ENCODE data around the gene MSMO1. TPM values are rescaled to one million over a fixed set of nuclear protein-coding genes. Genes with fewer than 3 reads are reported as not detected.
A peak's percentile ranks its signal among the peaks of the same experiment; 100 is the strongest.

MSMO1 gene
- total and polyA plus RNA-seq, 2 of the 8 experiments (the other 6 are each of a cell fraction or from before 2014, with no cell fraction given): 79.8 to 109 TPM

DNA sequence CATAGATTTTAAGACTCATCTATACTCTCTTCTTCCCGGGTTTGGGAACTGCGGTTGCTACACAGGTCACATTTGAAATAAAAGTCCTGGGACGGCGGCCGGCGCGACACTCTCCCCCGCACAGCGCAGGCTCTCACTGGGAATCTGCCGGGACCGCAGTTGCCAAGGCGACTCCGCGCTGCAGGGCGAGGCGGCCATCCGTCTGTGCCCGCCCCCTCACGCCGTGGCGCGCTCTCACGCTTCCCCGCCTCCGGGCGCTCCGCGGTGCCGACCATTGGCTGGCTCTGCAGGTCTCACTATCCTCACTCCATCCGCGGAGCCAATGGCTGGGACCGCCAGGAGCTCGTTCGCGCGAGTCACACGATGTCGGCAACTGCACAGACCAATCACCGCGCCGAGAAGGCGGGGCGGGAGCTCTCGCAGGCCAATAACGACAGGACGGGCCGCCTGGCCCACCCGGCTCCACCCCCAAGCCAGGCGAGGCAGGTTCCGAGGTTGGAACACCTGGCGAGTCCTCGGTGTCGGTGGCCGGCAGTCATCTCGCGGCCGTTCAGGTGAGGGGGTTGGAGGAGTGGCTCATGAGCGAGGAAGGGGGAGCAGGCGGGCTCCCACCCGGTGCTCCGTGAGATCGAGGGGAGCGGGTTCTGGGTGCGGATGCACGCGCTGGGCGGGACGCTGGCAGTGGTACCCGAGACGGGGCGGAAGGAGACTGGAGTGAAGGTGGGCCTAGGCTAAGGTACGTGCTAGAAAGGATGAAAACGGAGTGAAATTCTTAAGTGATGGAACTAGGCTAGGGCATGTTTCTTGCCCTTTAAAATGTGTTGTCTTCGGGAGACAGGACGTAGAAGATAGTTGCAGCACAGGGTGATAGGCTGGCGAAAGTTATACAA lies at the start of gene MSMO1 (continued):
- TF ChIP-seq, protein P1, sequence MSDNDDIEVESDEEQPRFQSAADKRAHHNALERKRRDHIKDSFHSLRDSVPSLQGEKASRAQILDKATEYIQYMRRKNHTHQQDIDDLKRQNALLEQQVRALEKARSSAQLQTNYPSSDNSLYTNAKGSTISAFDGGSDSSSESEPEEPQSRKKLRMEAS (IDR thresholded peaks at IDR 0.05): peak; percentile 37
- TF ChIP-seq CBX5 (IDR thresholded peaks at IDR 0.05; ENCODE audit: low read depth, low read length) (no peak), GABPA (IDR thresholded peaks at IDR 0.05; ENCODE audit: borderline replicate concordance, insufficient read depth, low read length) (no peak), SP4 (IDR thresholded peaks at IDR 0.05; ENCODE audit: low read length) (peak; percentile 54; the same call in 1 of the 2 replicates), BRCA1 (IDR thresholded peaks at IDR 0.05; ENCODE audit: low read depth, low read length) (peak; percentile 35; the same call in 1 of the 2 replicates), POU5F1 (IDR thresholded peaks at IDR 0.05; ENCODE audit: low read depth, low read length) (no peak), SIX5 (IDR thresholded peaks at IDR 0.05; ENCODE audit: low read depth, low read length) (no peak), NANOG (IDR thresholded peaks at IDR 0.05; ENCODE audit: insufficient read depth, low read depth, low read length, poor library complexity, severe bottlenecking) (no peak), CHD1 (IDR thresholded peaks at IDR 0.05; ENCODE audit: low read depth, low read length) (no peak), RAD21 (IDR thresholded peaks at IDR 0.05 in 1 of 2, conservative IDR thresholded peaks at IDR 0.05 in 1 of 2; ENCODE audit: low read depth in 2 of 2, low read length in 2 of 2) (no peak), MAFK (IDR thresholded peaks at IDR 0.05; ENCODE audit: low read depth, low read length) (no peak), TCF12 (IDR thresholded peaks at IDR 0.05; ENCODE audit: low read depth, low read length) (no peak), HDAC2 (IDR thresholded peaks at IDR 0.05; ENCODE audit: borderline replicate concordance in 1 of 2, low read depth in 2 of 2, low read length in 2 of 2) (no peak; a peak in 1 of 4 replicates), RFX5 (IDR thresholded peaks at IDR 0.05; ENCODE audit: borderline replicate concordance, low read depth, low read length) (no peak)
